ENCODE results near the gene DIRAS3.

DNA sequence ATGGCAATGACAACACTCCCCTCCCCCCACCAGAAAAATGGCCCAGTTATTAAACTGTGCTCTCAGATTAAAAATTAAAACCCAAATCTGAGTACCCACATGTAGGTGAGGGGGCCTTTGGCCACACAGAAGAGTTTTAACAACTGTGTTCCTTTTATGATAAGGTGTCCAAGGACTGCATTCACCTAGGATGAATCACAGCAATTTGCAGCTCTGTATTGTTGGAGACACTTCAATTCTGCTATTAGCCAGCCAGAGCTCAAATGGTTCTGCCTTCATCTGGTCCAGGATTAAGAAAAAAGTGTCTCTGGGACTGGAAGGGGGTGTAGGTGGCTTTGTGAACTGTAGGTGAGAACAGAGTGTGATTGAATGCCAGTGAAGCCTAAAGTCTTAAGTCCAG lies 43.3 kb upstream of the DIRAS3 start:
- TF ChIP-seq POLR2AphosphoS5 (IDR thresholded peaks at IDR 0.05; ENCODE audit: borderline replicate concordance, low read depth, low read length) = no peak
- TF ChIP-seq EZH2 (IDR thresholded peaks at IDR 0.05) = no peak
- no peak for TF ChIP-seq FOXP2 (optimal IDR thresholded peaks at IDR 0.05; ENCODE audit: control extremely low read depth, extremely low read length, insufficient read depth)

All from SK-N-MC (cell line).